Right ventricle myocardium superior (tissue), 1 donor: ENCODE measurements around the gene DNAH2. TPM values are rescaled to one million over a fixed set of nuclear protein-coding genes. Genes with fewer than 3 reads are reported as not detected.
"Not testable (repeated sequence)": the region's sequence is repeated elsewhere in the genome, so short reads cannot be mapped to it uniquely, and the experiment has no call there.

ENCODE experiments used
- ATAC-seq: fragments of 200-7000 bp; cut with Tn5 transposase; one replicate; pipeline ENCODE4 v1.9.1; 2020; ENCODE audit warnings: mild to moderate bottlenecking; ENCODE audit not compliant: poor library complexity
- DNase-seq: peaks from one replicate; pipeline ENCODE4 v3.0.0-alpha.2; 2020
- intact Hi-C: fragments of 100-400 bp; cut with DNase I; formaldehyde crosslinking; loops from one replicate; pipeline ENCODE4 v1.11.2; 2022
- total RNA-seq: library from RNA; stranded (reverse); fragmentation: NEBNext Ultra II Directional; extraction: Animal tissue kit (Norgen Biotek cat#: 25700); gene quantifications from one replicate; pipeline ENCODE4 v1.2.1, GENCODE V29; 2021
- donor health status: DM: no; HTN: yes; CAD: no; lungs with severe emphysema.

Gene DNAH2
- total RNA-seq, 1 donor from 2014 or later, result not detected

- ATAC-seq (peak; percentile 79), DNase-seq (peak; percentile 92)
- intact Hi-C loops, result no loop called here
These were observed 134.1 kb downstream of the DNAH2 start for GRCh38 chr17:7851438-7852261.

GRCh38 chr17:7852262-7852670, 134.7 kb downstream of the DNAH2 start:
- DNase-seq (no peak), ATAC-seq (no peak)
- intact Hi-C loops, result no loop called here

DNA sequence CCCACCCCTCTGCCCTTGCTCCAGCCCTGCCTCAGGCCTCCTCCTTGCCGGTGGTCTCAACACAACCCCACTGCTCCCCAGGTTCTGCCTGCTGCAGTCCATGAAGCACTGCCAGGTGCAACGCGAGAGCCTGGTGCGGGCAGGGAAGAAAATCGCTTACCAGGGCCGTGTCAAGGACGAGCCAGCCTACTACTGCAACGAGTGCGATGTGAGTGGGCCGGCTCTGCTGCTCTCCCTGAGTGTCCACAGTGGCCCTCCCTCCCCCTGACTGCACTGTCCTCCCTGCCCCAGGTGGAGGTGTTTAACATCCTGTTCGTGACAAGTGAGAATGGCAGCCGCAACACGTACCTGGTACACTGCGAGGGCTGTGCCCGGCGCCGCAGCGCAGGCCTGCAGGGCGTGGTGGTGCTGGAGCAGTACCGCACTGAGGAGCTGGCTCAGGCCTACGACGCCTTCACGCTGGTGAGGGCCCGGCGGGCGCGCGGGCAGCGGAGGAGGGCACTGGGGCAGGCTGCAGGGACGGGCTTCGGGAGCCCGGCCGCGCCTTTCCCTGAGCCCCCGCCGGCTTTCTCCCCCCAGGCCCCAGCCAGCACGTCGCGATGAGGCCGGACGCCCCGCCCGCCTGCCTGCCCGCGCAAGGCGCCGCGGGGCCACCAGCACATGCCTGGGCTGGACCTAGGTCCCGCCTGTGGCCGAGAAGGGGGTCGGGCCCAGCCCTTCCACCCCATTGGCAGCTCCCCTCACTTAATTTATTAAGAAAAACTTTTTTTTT, 135.6 kb downstream of the DNAH2 start:
- ATAC-seq (no peak), DNase-seq (no peak)
- intact Hi-C loops, result no loop called here

DNA sequence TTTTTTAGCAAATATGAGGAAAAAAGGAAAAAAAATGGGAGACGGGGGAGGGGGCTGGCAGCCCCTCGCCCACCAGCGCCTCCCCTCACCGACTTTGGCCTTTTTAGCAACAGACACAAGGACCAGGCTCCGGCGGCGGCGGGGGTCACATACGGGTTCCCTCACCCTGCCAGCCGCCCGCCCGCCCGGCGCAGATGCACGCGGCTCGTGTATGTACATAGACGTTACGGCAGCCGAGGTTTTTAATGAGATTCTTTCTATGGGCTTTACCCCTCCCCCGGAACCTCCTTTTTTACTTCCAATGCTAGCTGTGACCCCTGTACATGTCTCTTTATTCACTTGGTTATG, 136.1 kb downstream of the DNAH2 start:
- intact Hi-C loops, result no loop called here
- DNase-seq (no peak), ATAC-seq (no peak)

DNA sequence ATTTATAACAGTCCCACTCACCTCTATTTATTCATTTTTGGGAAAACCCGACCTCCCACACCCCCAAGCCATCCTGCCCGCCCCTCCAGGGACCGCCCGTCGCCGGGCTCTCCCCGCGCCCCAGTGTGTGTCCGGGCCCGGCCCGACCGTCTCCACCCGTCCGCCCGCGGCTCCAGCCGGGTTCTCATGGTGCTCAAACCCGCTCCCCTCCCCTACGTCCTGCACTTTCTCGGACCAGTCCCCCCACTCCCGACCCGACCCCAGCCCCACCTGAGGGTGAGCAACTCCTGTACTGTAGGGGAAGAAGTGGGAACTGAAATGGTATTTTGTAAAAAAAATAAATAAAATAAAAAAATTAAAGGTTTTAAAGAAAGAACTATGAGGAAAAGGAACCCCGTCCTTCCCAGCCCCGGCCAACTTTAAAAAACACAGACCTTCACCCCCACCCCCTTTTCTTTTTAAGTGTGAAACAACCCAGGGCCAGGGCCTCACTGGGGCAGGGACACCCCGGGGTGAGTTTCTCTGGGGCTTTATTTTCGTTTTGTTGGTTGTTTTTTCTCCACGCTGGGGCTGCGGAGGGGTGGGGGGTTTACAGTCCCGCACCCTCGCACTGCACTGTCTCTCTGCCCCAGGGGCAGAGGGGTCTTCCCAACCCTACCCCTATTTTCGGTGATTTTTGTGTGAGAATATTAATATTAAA, 136.7 kb downstream of the DNAH2 start:
- DNase-seq (no peak), ATAC-seq (no peak)
- intact Hi-C loops, result no loop called here

- DNase-seq (peak; percentile 62), ATAC-seq (no peak)
- intact Hi-C loops, result loop anchor here (5.0 kb wide), 1 partner anchor 33 kb away; no protein-coding TSS in a partner anchor
These were observed 137.5 kb downstream of the DNAH2 start, which contains the start of gene TMEM88 for GRCh38 chr17:7854851-7855659. TSS of gene TMEM88 (plus strand) at chr17:7855066. CDS start at chr17:7855075, 9 bp downstream.

DNA sequence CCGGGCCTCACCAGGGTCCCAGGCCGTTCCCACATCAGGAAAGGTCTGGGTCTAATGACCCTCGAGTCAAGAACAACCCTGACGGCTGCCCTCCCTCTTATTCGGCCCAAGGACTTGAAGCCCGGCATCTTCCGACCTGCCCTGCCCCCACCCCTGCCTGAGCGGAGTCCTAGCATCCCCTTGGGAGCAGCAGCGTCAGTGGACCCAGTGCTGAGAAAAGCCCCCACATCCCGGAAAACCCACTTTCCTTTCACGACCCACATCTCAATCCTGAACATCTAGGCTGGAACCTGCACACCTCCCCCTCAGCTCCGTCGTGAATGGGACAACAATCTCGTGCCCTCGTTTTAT, 138.1 kb downstream of the DNAH2 start:
- intact Hi-C loops, result loop anchor here (2.0 to 5.0 kb wide), 2 partner anchors 21 to 33 kb away; partner anchors contain the start of gene KDM6B
- DNase-seq, result peak; percentile 64
- no peak for ATAC-seq

DNA sequence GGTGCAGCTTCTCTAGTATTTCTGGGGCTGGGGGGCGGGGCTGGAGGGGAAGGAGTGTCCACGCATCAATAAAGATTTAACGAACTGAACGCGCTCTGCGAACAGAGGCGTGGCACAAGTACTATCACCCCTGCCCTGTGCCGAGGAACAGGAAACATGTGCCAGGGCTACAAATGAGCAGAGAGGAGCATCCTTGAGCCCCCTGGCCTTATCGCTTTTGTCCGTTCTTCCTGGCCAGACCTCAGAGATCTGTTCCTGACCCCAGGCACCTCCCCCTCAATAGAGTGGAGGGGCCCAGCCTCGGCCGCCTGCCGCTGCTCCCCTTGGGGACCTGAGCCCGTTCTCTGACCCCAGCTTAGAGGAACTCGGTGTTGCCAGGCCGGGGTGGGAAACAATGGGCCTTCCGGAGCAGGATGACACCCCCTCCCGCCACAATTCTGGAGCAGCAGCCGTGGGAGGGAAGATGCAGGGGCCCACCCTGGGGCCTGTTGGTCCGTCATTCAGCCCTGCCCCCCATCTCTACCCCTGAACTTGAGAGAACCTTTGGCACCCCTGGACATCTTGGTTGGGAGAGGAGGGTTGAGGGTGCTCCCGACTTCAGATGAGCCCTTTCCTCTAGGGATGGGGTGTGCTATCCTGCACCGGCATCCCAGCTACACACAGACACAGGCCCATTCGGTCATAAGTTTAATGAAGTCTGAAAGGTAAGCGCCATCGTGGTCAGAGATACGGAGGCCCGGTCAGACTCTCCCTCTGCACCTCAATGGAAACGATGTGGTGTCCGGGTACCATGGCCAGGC, 138.7 kb downstream of the DNAH2 start:
- intact Hi-C loops, result loop anchor here (2.0 to 5.0 kb wide), 2 partner anchors 21 to 34 kb away; partner anchors contain the start of gene KDM6B
- peak; percentile 85 for DNase-seq
- no peak for ATAC-seq

DNA sequence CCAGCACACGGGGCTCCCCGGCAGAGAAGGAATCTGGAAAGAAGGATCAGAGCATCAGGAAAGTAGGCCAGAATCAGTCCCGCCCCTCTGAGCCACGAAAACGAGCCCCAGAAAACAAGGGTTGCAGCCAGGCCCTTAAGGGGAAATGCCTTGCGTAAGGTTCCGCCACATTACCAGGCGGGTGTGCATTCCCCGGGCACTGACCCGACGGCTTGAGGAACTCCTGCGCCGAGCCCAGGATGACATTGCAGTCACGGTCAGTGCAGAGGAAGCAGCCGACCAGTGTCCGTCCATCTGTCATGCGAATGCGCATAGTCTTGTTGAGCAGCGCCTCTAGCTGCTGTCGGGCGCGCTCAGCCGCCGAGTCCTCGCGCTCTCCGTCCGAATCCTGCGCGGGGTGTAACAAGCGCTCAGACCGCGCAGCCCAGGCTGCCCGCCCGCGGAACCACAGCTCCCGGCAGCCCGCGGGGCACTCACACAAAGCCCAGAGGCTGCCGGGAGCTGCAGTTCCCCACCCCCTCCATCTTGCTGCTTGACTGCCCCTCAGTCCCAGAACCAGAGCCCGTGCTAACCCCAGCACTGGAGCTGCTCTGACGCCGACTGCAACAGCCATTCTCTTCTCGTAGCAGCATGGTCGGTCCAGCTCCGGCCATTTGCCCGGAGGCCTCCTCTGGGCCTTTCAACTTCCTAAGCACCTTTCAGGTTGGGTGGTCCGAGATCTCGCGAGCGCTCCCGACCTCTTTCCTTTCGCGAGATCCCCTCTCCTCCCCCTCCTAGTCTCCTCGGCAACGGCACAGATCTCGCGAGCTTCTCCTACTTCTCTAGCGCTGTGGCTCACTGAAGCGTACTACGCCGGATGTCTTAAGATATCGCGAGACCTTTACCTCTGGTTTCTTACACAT, 139.5 kb downstream of the DNAH2 start, which contains the start of gene NAA38:
NAA38 (minus strand) TSS at position 749 of the 902 bp plus-strand sequence; CDS start at position 653, 96 bp downstream.
- intact Hi-C loops, result loop anchor here (1.0 to 5.0 kb wide), 3 partner anchors 14 to 35 kb away; partner anchors contain the start of gene KDM6B
- peak; percentile 90 for ATAC-seq
- peak; percentile 98 for DNase-seq

DNA sequence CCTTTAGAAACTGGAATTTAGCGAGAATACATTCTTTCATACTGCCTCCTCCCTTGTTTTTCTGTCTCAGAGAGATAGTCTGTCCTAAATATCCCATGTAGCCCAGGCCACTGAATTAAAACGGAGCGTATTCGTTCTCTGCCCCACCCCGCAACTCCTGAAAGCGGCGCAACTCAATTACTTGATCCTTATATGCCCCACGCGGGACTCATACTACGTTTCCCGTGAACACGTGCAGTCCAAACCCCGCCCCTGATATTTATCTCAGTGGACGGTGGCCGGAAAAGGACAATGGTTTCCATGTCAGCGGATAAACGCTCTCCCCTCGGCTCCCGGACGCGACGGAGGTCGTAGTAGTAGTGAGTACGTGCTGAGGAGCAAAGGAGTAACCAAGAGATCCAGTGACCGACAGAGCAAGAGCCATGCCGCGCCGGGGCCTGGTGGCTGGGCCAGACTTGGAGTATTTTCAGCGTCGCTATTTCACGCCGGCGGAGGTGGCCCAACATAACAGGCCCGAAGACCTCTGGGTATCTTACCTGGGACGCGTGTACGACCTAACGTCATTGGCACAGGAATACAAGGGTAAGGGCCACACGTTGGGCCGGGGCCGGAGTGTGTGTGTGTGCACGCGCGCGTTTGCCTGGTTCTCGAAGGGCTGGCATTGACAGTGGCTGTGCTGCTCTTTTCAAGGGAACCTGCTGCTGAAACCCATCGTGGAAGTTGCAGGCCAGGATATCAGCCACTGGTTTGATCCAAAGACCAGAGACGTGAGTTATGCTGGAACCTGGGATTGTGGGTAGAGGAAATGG, 140.4 kb downstream of the DNAH2 start, which contains the start of gene CYB5D1:
CYB5D1 (plus strand) TSS at position 291 of the 809 bp plus-strand sequence; CDS start at position 423, 132 bp downstream.
- peak; percentile 74 for ATAC-seq
- intact Hi-C loops, result loop anchor here (1.0 to 5.0 kb wide), 3 partner anchors 15 to 36 kb away; partner anchors contain the start of gene KDM6B
- peak; percentile 92 for DNase-seq

DNA sequence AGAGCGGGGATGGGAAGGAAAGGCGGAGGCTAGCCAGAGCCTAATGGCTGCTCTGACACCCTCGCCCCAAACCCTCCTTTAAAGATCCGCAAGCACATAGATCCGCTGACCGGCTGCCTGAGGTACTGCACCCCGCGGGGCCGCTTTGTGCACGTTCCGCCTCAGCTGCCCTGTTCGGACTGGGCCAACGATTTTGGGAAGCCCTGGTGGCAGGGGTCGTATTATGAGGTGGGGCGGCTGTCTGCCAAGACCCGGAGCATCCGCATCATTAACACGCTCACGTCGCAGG, 140.9 kb downstream of the DNAH2 start:
- ATAC-seq, result peak; percentile 8
- intact Hi-C loops, result loop anchor here (5.0 kb wide), 1 partner anchor 36 kb away; no protein-coding TSS in a partner anchor
- DNase-seq, result peak; percentile 59

- intact Hi-C loops, result loop anchor here (5.0 kb wide), 1 partner anchor 37 kb away; no protein-coding TSS in a partner anchor
- no peak for DNase-seq
- no peak for ATAC-seq
These were observed 141.5 kb downstream of the DNAH2 start for GRCh38 chr17:7859028-7859427.

DNA sequence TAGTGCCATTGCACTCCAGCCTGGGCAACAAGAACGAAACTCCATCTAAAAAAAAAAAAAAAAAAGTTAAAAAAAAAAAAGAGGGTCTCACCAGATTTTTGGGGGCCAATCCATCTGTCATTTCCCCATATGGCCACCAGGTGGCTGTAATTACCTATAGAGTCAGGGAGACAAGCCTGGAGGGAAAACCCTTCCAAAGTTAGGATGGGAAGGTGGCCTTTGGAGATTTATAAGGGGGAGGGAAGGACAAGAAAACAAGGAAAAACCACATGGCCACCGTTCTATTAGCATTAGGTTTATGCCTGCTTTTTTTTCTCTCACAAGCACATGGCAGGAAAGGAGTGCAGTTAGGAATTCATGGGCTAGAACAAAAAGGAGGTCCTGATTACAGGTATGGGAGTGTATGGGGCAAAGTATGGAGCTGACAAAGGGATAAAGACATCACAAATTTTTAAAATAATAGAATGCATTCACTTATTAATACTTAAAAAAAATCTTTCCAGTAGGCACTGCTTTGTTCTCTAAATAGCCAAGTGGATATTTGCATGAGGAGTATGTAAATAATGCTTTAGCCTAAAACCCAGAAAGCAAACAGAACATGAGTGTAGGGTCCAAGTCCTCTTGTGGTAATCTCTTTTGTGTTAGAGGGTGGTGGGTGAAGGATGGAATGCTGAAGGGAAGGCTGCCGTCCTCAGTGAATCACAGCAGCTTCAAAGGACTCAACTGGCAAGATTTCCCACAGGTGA, 145.3 kb downstream of the DNAH2 start:
- no peak for DNase-seq
- intact Hi-C loops, result loop anchor here (2.0 to 5.0 kb wide), 2 partner anchors 34 to 126 kb away; no protein-coding TSS in a partner anchor

DNA sequence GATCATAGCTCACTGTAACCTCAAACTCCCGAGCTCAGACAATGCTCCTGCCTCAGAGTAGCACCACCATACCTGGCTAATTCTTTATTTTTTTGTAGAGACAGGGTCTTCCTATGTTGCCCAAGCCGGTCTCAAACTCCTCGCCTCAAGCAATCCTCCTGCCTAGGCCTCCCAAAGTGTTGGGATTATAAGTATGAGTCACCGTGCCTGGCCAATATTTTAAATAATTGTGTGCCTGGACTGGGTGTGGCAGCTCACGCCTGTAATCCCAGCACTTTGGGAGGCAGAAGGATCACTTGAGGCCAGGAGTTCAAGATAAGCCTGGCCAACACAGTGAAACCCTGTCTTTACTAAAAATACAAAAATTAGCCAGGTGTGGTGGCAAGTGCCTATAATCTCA, 146.8 kb downstream of the DNAH2 start:
- intact Hi-C loops, result loop anchor here (5.0 kb wide), 1 partner anchor 33 kb away; no protein-coding TSS in a partner anchor
- DNase-seq, ATAC-seq: not testable (repeated sequence)

More for the DNA sequence above, 145.3 kb downstream of the DNAH2 start:
- ATAC-seq, result no peak
